Adrenal gland (tissue), 5 donors: ENCODE results near the gene UNC45A.

Source experiments
- POLR2A ChIP-seq, 2 donors: fragments of 450-650 bp; IDR thresholded peaks; one replicate each; pipeline ENCODE4 v1.6.1; 2017; ENCODE audit warnings: antibody characterized with exemption in 2 of 2, mild to moderate bottlenecking in 2 of 2, moderate library complexity in 1 of 2
- TF ChIP-seq, protein P1 (sequence below), 6 experiments: fragments of 450-650 bp in 4 of 6; fragments of 200-600 bp in 2 of 6; sonication (generic) in 1 of 6; IDR thresholded peaks; 1 replicate in 5 of 6; 2 replicates in 1 of 6; pipeline versions ENCODE4 v1.5.1 to v1.8.0; 2016 to 2021; ENCODE audit warnings: antibody characterized with exemption in 6 of 6, mild to moderate bottlenecking in 2 of 6, moderate library complexity in 1 of 6
- donor health status: DM: no; HTN: no; CAD: no.

DNA sequence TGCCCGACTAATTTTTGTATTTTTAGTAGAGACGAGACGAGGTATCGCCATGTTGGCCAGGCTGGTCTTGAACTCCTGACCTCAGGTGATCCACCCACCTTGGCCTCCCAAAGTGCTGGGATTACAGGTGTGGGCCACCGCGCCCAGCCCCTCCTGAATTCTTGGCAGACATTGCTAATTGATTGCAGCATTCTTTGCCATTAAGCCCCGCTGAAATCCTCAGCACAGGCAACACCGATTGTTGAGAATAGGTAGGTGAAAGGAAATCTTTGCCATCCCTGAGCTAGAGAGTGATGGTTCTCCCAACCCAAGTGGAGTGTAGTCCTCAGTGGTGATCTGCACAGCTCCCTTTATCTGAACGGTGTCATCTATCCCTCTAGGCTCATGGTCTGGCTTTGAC lies 30.3 kb upstream of the UNC45A start:
- TF ChIP-seq, protein P1, sequence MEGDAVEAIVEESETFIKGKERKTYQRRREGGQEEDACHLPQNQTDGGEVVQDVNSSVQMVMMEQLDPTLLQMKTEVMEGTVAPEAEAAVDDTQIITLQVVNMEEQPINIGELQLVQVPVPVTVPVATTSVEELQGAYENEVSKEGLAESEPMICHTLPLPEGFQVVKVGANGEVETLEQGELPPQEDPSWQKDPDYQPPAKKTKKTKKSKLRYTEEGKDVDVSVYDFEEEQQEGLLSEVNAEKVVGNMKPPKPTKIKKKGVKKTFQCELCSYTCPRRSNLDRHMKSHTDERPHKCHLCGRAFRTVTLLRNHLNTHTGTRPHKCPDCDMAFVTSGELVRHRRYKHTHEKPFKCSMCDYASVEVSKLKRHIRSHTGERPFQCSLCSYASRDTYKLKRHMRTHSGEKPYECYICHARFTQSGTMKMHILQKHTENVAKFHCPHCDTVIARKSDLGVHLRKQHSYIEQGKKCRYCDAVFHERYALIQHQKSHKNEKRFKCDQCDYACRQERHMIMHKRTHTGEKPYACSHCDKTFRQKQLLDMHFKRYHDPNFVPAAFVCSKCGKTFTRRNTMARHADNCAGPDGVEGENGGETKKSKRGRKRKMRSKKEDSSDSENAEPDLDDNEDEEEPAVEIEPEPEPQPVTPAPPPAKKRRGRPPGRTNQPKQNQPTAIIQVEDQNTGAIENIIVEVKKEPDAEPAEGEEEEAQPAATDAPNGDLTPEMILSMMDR (IDR thresholded peaks at IDR 0.05), result no peak
- TF ChIP-seq POLR2A (IDR thresholded peaks at IDR 0.05), result no peak
